HepG2 (cell line): ENCODE results near the gene ZFP36L2. TPM values are rescaled to one million over a fixed set of nuclear protein-coding genes. Genes with fewer than 3 reads are reported as not detected.

Experiments used
- BORCS8-MEF2B ChIP-seq: sonication (generic); formaldehyde crosslinking; IDR thresholded peaks from 2 replicates; pipeline ENCODE4 v1.8.0; 2022; ENCODE audit warnings: mild to moderate bottlenecking, missing genetic modification reagents
- GLI4 ChIP-seq: sonication (generic); formaldehyde crosslinking; IDR thresholded peaks from 2 replicates; pipeline ENCODE4 v1.5.1; 2020; ENCODE audit warnings: missing genetic modification reagents, mild to moderate bottlenecking, moderate library complexity, borderline replicate concordance
- HINFP ChIP-seq: sonication (generic); formaldehyde crosslinking; IDR thresholded peaks from 2 replicates; pipeline ENCODE4 v1.4.0; 2020; ENCODE audit warnings: low read depth, mild to moderate bottlenecking, missing genetic modification reagents
- KAT7 ChIP-seq: IDR thresholded peaks from 2 replicates; pipeline ENCODE4 v1.6.1; 2018; ENCODE audit warnings: borderline replicate concordance, missing compliant biosample characterization
- KDM5B ChIP-seq: sonication (generic); formaldehyde crosslinking; IDR thresholded peaks from 2 replicates; pipeline ENCODE4 v1.4.0; 2020; ENCODE audit warnings: missing genetic modification reagents, mild to moderate bottlenecking, borderline replicate concordance
- NCOR1 ChIP-seq: fragments of 200-600 bp; sonication (generic); IDR thresholded peaks from 2 replicates; pipeline ENCODE4 v1.7.0; 2017; ENCODE audit warnings: antibody characterized with exemption, low read length, borderline replicate concordance
- NFYC ChIP-seq: IDR thresholded peaks from 2 replicates; pipeline ENCODE4 v1.6.1; 2016; ENCODE audit warnings: missing genetic modification reagents, missing compliant biosample characterization
- RAD51 ChIP-seq: fragments of 450-650 bp; IDR thresholded peaks from 2 replicates; pipeline ENCODE4 v1.6.1; 2016; ENCODE audit warnings: borderline replicate concordance
- RBM22 ChIP-seq: fragments of 200-400 bp; formaldehyde crosslinking; optimal IDR thresholded peaks from 2 replicates; pipeline ENCODE3; 2017; ENCODE audit warnings: mild to moderate bottlenecking, low read length, moderate library complexity
- RBM39 ChIP-seq: fragments of 200-400 bp; formaldehyde crosslinking; IDR thresholded peaks from one replicate; pipeline ENCODE4 v1.6.1; 2018; ENCODE audit warnings: antibody characterized with exemption, mild to moderate bottlenecking, low read depth, low read length; ENCODE audit not compliant: poor library complexity, severe bottlenecking
- RFX3 ChIP-seq: IDR thresholded peaks from 2 replicates; pipeline ENCODE4 v1.6.1; 2016; ENCODE audit warnings: missing biosample characterization, missing genetic modification reagents
- SATB2 ChIP-seq: sonication (generic); formaldehyde crosslinking; IDR thresholded peaks from 2 replicates; pipeline ENCODE4 v1.5.0; 2020; ENCODE audit warnings: missing genetic modification reagents
- SIX1 ChIP-seq: sonication (generic); formaldehyde crosslinking; IDR thresholded peaks from 2 replicates; pipeline ENCODE4 v1.4.0; 2020; ENCODE audit warnings: missing genetic modification reagents, borderline replicate concordance
- THAP9 ChIP-seq: sonication (generic); formaldehyde crosslinking; IDR thresholded peaks from 2 replicates; pipeline ENCODE4; 2020; ENCODE audit warnings: missing genetic modification reagents, mild to moderate bottlenecking, borderline replicate concordance
- ZBTB25 ChIP-seq: IDR thresholded peaks from 2 replicates; pipeline ENCODE4 v1.6.1; 2018; ENCODE audit warnings: missing genetic modification reagents
- ZBTB33 ChIP-seq: sonication (generic); formaldehyde crosslinking; IDR thresholded peaks from 2 replicates; pipeline ENCODE4 v1.4.0; 2020; ENCODE audit warnings: missing genetic modification reagents
- ZFP36L2 ChIP-seq: sonication (generic); formaldehyde crosslinking; IDR thresholded peaks from 2 replicates; pipeline ENCODE4 v1.4.0; 2020; ENCODE audit warnings: missing genetic modification reagents
- ZNF101 ChIP-seq: sonication (generic); formaldehyde crosslinking; IDR thresholded peaks from 2 replicates; pipeline ENCODE4 v1.4.0; 2020; ENCODE audit warnings: mild to moderate bottlenecking, low read depth, missing genetic modification reagents, borderline replicate concordance
- ZNF124 ChIP-seq: sonication (generic); formaldehyde crosslinking; IDR thresholded peaks from 2 replicates; pipeline ENCODE4 v1.4.0; 2020; ENCODE audit warnings: missing genetic modification reagents
- ZNF441 ChIP-seq: sonication (generic); formaldehyde crosslinking; IDR thresholded peaks from 2 replicates; pipeline ENCODE4 v1.7.0; 2021; ENCODE audit warnings: missing genetic modification reagents, borderline replicate concordance
- ZNF670 ChIP-seq: sonication (generic); formaldehyde crosslinking; IDR thresholded peaks from 2 replicates; pipeline ENCODE4 v1.8.0; 2022; ENCODE audit warnings: mild to moderate bottlenecking, missing genetic modification reagents, borderline replicate concordance
- ZNF841 ChIP-seq: sonication (generic); formaldehyde crosslinking; IDR thresholded peaks from 2 replicates; pipeline ENCODE4 v1.8.1; 2023; ENCODE audit warnings: missing genetic modification reagents, borderline replicate concordance
- polyA plus RNA-seq, 8 experiments: library from polyadenylated mRNA; depleted of rRNA in 3 of 8; stranded (reverse) in 7 of 8; unstranded in 1 of 8; fragments of >200 nt; fragmentation: Illumina TruSeq in 4 of 8; extraction: Trizol in 4 of 8; gene quantifications; 2 replicates each; pipeline versions ENCODE4 v1.2.1 to v1.2.3, GENCODE V29; 2011 to 2016; ENCODE audit warnings: low read depth in 4 of 8, missing spikeins in 1 of 8, mixed read lengths in 1 of 8; ENCODE audit not compliant: insufficient read depth in 1 of 8
- total RNA-seq, 5 experiments: library from RNA; depleted of rRNA; stranded (reverse); fragments of >200 nt; fragmentation: Illumina TruSeq; extraction: Trizol; gene quantifications; 2 replicates each; pipeline ENCODE4 v1.2.3, GENCODE V29; 2016; ENCODE audit warnings: low read depth in 1 of 5

ZFP36L2 gene
- total and polyA plus RNA-seq, 2 of the 13 experiments (the other 11 are each of a cell fraction or from before 2014, with no cell fraction given): 11.2 to 21.8 TPM

DNA sequence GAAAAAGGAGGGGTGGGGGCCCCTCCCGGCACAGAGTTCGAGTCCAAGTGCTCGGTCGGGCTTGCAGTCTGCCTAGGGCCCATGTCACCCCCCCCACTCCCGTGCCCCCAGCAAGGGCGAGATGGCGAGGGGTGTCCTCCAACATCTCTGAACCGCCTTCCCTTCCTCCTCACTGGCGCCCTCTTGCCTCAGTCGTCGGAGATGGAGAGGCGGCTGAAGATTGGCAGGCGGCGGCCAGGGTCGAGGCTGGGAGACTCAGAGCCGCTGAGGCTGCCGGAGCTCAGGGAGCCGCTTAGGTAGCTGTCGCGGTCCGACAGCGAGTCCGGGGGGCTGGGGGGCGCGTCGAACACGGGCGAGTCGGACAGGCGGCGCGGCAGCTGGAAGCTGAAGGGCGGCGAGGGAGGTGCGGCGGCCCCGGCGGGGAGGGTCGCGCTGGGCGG lies 2.3 kb downstream of the ZFP36L2 start (continued):
- TF ChIP-seq GLI4 (CRISPR knock-in tag): no peak
- TF ChIP-seq ZFP36L2 (CRISPR knock-in tag): no peak
- no peak for TF ChIP-seq RFX3 (CRISPR knock-in tag)
- peak; percentile 62; the same call in 1 of the 2 replicates for TF ChIP-seq BORCS8-MEF2B
- TF ChIP-seq KAT7 (CRISPR knock-in tag): peak; percentile 95; the same call in 1 of the 2 replicates
- no peak for TF ChIP-seq RAD51
- no peak for TF ChIP-seq ZNF670
- TF ChIP-seq NCOR1: no peak
- TF ChIP-seq SIX1 (CRISPR knock-in tag): no peak
- TF ChIP-seq ZBTB25 (CRISPR knock-in tag): no peak
- no peak for TF ChIP-seq ZNF124 (CRISPR knock-in tag)
- TF ChIP-seq SATB2: no peak
- no peak for TF ChIP-seq NFYC (CRISPR knock-in tag)
- TF ChIP-seq ZNF101 (CRISPR knock-in tag): no peak
- TF ChIP-seq ZNF841: no peak
- TF ChIP-seq THAP9 (CRISPR knock-in tag): no peak
- TF ChIP-seq RBM22: peak; percentile 27
- TF ChIP-seq ZBTB33: peak; percentile 63; the same call in 1 of the 2 replicates
- peak; percentile 84 for TF ChIP-seq RBM39
- TF ChIP-seq KDM5B: no peak
- TF ChIP-seq ZNF441: no peak; the same call in 1 of the 2 replicates
- TF ChIP-seq HINFP (CRISPR knock-in tag): 0 out of 2 replicates have a peak, but pooled peaks have one; percentile 47
